GM12878 (cell line): ENCODE data around the gene PLAGL1.

Source experiments
- ASH2L ChIP-seq: fragments of 300-600, 200-600 bp; sonication (generic); IDR thresholded peaks from 2 replicates; pipeline ENCODE4 v1.6.1; 2017; ENCODE audit warnings: low read depth, mild to moderate bottlenecking, borderline replicate concordance
- CBFB ChIP-seq: IDR thresholded peaks from 2 replicates; pipeline ENCODE4 v1.6.1; 2016; ENCODE audit warnings: antibody characterized with exemption, low read depth
- EZH2 ChIP-seq: IDR thresholded peaks from 2 replicates; pipeline ENCODE4 v1.6.1; 2012; ENCODE audit warnings: low read depth, mild to moderate bottlenecking, control low read depth, inconsistent platforms, low read length, borderline replicate concordance; ENCODE audit not compliant: control insufficient read depth
- MYC ChIP-seq: IDR thresholded peaks from 2 replicates; pipeline ENCODE4 v1.6.1; 2011; ENCODE audit warnings: mild to moderate bottlenecking, low read length, moderate library complexity, inconsistent platforms; ENCODE audit not compliant: insufficient read depth, insufficient replicate concordance, insufficient read length, severe bottlenecking
- NR2C1 ChIP-seq: fragments of 450-650 bp; IDR thresholded peaks from 2 replicates; pipeline ENCODE4 v1.6.1; 2017; ENCODE audit warnings: antibody characterized with exemption, mild to moderate bottlenecking, moderate library complexity
- NR2C2 ChIP-seq: IDR thresholded peaks from 2 replicates; pipeline ENCODE4 v1.6.1; 2011; ENCODE audit warnings: borderline replicate concordance, low read depth; ENCODE audit not compliant: control insufficient read depth, insufficient read length
- POLR2A ChIP-seq: IDR thresholded peaks from 2 replicates; pipeline ENCODE4 v1.6.1; 2011; ENCODE audit warnings: low read depth, mild to moderate bottlenecking, low read length
- POU2F2 ChIP-seq: IDR thresholded peaks from 3 replicates; pipeline ENCODE4 v1.6.1; 2011; ENCODE audit warnings: low read depth, mild to moderate bottlenecking, low read length, borderline replicate concordance
- SIN3A ChIP-seq: IDR thresholded peaks from 2 replicates; pipeline ENCODE4 v1.6.1; 2012; ENCODE audit warnings: low read depth, low read length, improper control_type of control experiment
- ZNF207 ChIP-seq: fragments of 450-650 bp; IDR thresholded peaks from 2 replicates; pipeline ENCODE4 v1.6.1; 2014; ENCODE audit warnings: antibody characterized with exemption, mild to moderate bottlenecking, borderline replicate concordance
- TF ChIP-seq, protein P1 (sequence below), 3 experiments: IDR thresholded peaks in 2 of 3; conservative IDR thresholded peaks in 1 of 3; 2 replicates each; pipeline ENCODE4 v1.5.1; 2011; ENCODE audit warnings: low read depth in 3 of 3, low read length in 3 of 3, mild to moderate bottlenecking in 3 of 3, control low read depth in 2 of 3, moderate library complexity in 2 of 3, inconsistent platforms in 1 of 3, mixed read lengths in 1 of 3; ENCODE audit not compliant: control insufficient read depth in 2 of 3, insufficient read depth in 1 of 3; ENCODE audit errors: extremely low read depth in 1 of 3
- TF ChIP-seq, protein P2 (sequence below): IDR thresholded peaks from 2 replicates; pipeline ENCODE4 v1.6.1; 2011; ENCODE audit warnings: low read depth, low read length, improper control_type of control experiment, borderline replicate concordance
- TF ChIP-seq, protein P3 (sequence below): IDR thresholded peaks from 2 replicates; pipeline ENCODE4 v1.6.1; 2011; ENCODE audit warnings: borderline replicate concordance, low read depth, mild to moderate bottlenecking, moderate library complexity, mixed read lengths, low read length; ENCODE audit not compliant: insufficient read depth; ENCODE audit errors: extremely low read length
- TF ChIP-seq, protein P4 (sequence below): IDR thresholded peaks from 2 replicates; pipeline ENCODE4 v1.6.1; 2012; ENCODE audit warnings: low read depth, low read length, improper control_type of control experiment

DNA sequence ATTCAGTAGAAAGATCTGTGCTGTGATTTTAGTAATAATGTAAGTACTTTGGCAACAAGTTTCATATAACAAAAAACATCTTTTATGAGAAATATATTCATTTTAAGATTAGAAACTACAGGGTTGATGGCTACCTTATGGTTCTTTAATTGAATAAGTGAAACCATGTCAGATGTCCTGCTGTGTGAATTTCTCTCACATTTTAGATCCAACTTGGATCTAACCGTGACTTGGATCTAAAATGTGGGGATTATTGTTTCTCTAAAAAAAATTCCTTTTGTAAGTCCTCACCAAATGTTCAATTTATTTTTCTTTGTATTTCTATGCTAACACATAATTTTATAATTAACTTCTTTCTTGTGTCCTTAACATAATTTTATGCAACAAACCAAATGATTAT is 113.4 kb downstream of the PLAGL1 start:
- TF ChIP-seq, protein P1, sequence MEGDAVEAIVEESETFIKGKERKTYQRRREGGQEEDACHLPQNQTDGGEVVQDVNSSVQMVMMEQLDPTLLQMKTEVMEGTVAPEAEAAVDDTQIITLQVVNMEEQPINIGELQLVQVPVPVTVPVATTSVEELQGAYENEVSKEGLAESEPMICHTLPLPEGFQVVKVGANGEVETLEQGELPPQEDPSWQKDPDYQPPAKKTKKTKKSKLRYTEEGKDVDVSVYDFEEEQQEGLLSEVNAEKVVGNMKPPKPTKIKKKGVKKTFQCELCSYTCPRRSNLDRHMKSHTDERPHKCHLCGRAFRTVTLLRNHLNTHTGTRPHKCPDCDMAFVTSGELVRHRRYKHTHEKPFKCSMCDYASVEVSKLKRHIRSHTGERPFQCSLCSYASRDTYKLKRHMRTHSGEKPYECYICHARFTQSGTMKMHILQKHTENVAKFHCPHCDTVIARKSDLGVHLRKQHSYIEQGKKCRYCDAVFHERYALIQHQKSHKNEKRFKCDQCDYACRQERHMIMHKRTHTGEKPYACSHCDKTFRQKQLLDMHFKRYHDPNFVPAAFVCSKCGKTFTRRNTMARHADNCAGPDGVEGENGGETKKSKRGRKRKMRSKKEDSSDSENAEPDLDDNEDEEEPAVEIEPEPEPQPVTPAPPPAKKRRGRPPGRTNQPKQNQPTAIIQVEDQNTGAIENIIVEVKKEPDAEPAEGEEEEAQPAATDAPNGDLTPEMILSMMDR (IDR thresholded peaks at IDR 0.05 in 2 of 3, conservative IDR thresholded peaks at IDR 0.05 in 1 of 3; ENCODE audit: control insufficient read depth in 2 of 3, extremely low read depth in 1 of 3, insufficient read depth in 1 of 3, low read depth in 3 of 3, low read length in 3 of 3), result no peak
- TF ChIP-seq EZH2, result no peak
- TF ChIP-seq NR2C1, result no peak
- TF ChIP-seq POLR2A, result no peak
- no peak for TF ChIP-seq SIN3A
- TF ChIP-seq, protein P2, sequence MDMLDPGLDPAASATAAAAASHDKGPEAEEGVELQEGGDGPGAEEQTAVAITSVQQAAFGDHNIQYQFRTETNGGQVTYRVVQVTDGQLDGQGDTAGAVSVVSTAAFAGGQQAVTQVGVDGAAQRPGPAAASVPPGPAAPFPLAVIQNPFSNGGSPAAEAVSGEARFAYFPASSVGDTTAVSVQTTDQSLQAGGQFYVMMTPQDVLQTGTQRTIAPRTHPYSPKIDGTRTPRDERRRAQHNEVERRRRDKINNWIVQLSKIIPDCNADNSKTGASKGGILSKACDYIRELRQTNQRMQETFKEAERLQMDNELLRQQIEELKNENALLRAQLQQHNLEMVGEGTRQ, result no peak
- TF ChIP-seq NR2C2, result no peak
- TF ChIP-seq, protein P3, sequence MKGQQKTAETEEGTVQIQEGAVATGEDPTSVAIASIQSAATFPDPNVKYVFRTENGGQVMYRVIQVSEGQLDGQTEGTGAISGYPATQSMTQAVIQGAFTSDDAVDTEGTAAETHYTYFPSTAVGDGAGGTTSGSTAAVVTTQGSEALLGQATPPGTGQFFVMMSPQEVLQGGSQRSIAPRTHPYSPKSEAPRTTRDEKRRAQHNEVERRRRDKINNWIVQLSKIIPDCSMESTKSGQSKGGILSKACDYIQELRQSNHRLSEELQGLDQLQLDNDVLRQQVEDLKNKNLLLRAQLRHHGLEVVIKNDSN, result no peak
- TF ChIP-seq CBFB, result no peak
- TF ChIP-seq, protein P4, sequence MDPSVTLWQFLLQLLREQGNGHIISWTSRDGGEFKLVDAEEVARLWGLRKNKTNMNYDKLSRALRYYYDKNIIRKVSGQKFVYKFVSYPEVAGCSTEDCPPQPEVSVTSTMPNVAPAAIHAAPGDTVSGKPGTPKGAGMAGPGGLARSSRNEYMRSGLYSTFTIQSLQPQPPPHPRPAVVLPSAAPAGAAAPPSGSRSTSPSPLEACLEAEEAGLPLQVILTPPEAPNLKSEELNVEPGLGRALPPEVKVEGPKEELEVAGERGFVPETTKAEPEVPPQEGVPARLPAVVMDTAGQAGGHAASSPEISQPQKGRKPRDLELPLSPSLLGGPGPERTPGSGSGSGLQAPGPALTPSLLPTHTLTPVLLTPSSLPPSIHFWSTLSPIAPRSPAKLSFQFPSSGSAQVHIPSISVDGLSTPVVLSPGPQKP, result no peak
- TF ChIP-seq ZNF207, result no peak
- TF ChIP-seq ASH2L, result no peak
- no peak for TF ChIP-seq POU2F2
- no peak for TF ChIP-seq MYC
